Nephron progenitor cell (in vitro differentiated cells): ENCODE measurements around the gene CD7.
"Not testable (repeated sequence)": the region's sequence is repeated elsewhere in the genome, so short reads cannot be mapped to it uniquely, and the experiment has no call there.

Experiments
- DNase-seq: peaks from one replicate; pipeline ENCODE4 v3.0.0; 2021
- H3K27ac Mint-ChIP-seq: 2 replicates; pipeline ENCODE4 v1.8.0; 2021; ENCODE audit warnings: mild to moderate bottlenecking, moderate library complexity, mixed read lengths
- H3K27me3 Mint-ChIP-seq: 2 replicates; pipeline ENCODE4 v1.8.0; 2021; ENCODE audit warnings: mild to moderate bottlenecking, low read depth, mixed read lengths; ENCODE audit not compliant: poor library complexity
- H3K36me3 Mint-ChIP-seq: 2 replicates; pipeline ENCODE4 v1.8.0; 2021; ENCODE audit warnings: low read depth, mixed read lengths
- H3K4me1 Mint-ChIP-seq: 2 replicates; pipeline ENCODE4 v1.8.0; 2021; ENCODE audit warnings: mixed read lengths
- H3K4me3 Mint-ChIP-seq: 2 replicates; pipeline ENCODE4 v1.8.0; 2021; ENCODE audit warnings: mild to moderate bottlenecking, moderate library complexity, mixed read lengths
- H3K9me3 Mint-ChIP-seq: 2 replicates; pipeline ENCODE4 v1.8.0; 2021; ENCODE audit warnings: mild to moderate bottlenecking, moderate library complexity, mixed read lengths
- CTCF ChIP-seq: fragments of 200-600 bp; sonication (generic); IDR thresholded peaks from 2 replicates; pipeline ENCODE4 v1.5.0; 2021; ENCODE audit warnings: antibody characterized with exemption

Gene CD7

GRCh38 chr17:82317394-82318168 lies at the start of gene CD7:
TSS of gene CD7 (minus strand) at chr17:82317608. CDS start at chr17:82317495, 113 bp downstream.
- H3K27me3 Mint-ChIP-seq: peaks cover 5% of the 10 kb centered on the region
- H3K4me3 Mint-ChIP-seq: no peak within 1 kb of the TSS
- DNase-seq: no peak
- no peak for TF ChIP-seq CTCF
- no peaks in the 10 kb centered on the region for H3K9me3 Mint-ChIP-seq
- H3K4me1 Mint-ChIP-seq: peaks cover 38% of the 10 kb centered on the region
- no peak within 1 kb of the TSS for H3K27ac Mint-ChIP-seq
- H3K36me3 Mint-ChIP-seq: no peaks in the 10 kb centered on the region

- no peak for DNase-seq
- peaks cover 49% of the 10 kb centered on the region for H3K4me1 Mint-ChIP-seq
- peak overlapping the region; percentile 68 for H3K4me3 Mint-ChIP-seq
- no peak overlapping the region for H3K27ac Mint-ChIP-seq
- peaks cover 26% of the 10 kb centered on the region for H3K27me3 Mint-ChIP-seq
- peaks cover 4% of the 10 kb centered on the region for H3K36me3 Mint-ChIP-seq
- no peak for TF ChIP-seq CTCF
- H3K9me3 Mint-ChIP-seq: peaks cover 8% of the 10 kb centered on the region
These were observed 49.3 kb upstream of the CD7 start for GRCh38 chr17:82366749-82367148.

- Mint-ChIP-seq H3K9me3 (peaks cover 8% of the 10 kb centered on the region), H3K36me3 (peaks cover 4% of the 10 kb centered on the region), H3K27me3 (peaks cover 24% of the 10 kb centered on the region), H3K4me3 (peak overlapping the region; percentile 22), H3K4me1 (peaks cover 45% of the 10 kb centered on the region), H3K27ac (no peak overlapping the region)
- no peak for DNase-seq
- no peak for TF ChIP-seq CTCF
These were observed 48.3 kb upstream of the CD7 start for GRCh38 chr17:82365606-82366295.

- DNase-seq: no peak
- peaks cover 24% of the 10 kb centered on the region for H3K27me3 Mint-ChIP-seq
- no peak for TF ChIP-seq CTCF
- H3K4me3 Mint-ChIP-seq: no peak overlapping the region
- peaks cover 34% of the 10 kb centered on the region for H3K4me1 Mint-ChIP-seq
- H3K27ac Mint-ChIP-seq: no peak overlapping the region
- no peaks in the 10 kb centered on the region for H3K36me3 Mint-ChIP-seq
- no peaks in the 10 kb centered on the region for H3K9me3 Mint-ChIP-seq
These were observed 44.7 kb upstream of the CD7 start for GRCh38 chr17:82361885-82362633.

- Mint-ChIP-seq H3K27me3 (peaks cover 35% of the 10 kb centered on the region), H3K4me1 (peaks cover 35% of the 10 kb centered on the region)
- H3K4me3 Mint-ChIP-seq, H3K27ac Mint-ChIP-seq, H3K36me3 Mint-ChIP-seq, H3K9me3 Mint-ChIP-seq, DNase-seq: not testable (repeated sequence)
These were observed 42.2 kb upstream of the CD7 start for GRCh38 chr17:82359451-82360074.
